NB4 (cell line): ENCODE measurements around the gene SLC6A18.

Experiments used
- DNase-seq: peaks from one replicate; pipeline ENCODE4 v3.0.0; 2010; ENCODE audit warnings: low read depth
- H3K4me3 ChIP-seq: one replicate; pipeline ENCODE4 v1.5.1; 2011; ENCODE audit warnings: mild to moderate bottlenecking, low read depth, low read length, moderate library complexity
- CTCF ChIP-seq: IDR thresholded peaks from one replicate; pipeline ENCODE4 v1.5.1; 2012; ENCODE audit warnings: low read depth, low read length
- MAX ChIP-seq: IDR thresholded peaks from 2 replicates; pipeline ENCODE4 v1.6.1; 2011; ENCODE audit warnings: low read depth, low read length
- MYC ChIP-seq: IDR thresholded peaks from 2 replicates; pipeline ENCODE4 v1.6.1; 2011; ENCODE audit warnings: low read depth, low read length
- POLR2A ChIP-seq: IDR thresholded peaks from 2 replicates; pipeline ENCODE4 v1.6.1; 2011; ENCODE audit warnings: mild to moderate bottlenecking; ENCODE audit not compliant: insufficient read length; ENCODE audit errors: extremely low read depth

Gene SLC6A18

GRCh38 chr5:1253456-1254105 is 28.4 kb downstream of the SLC6A18 start:
- no peak for DNase-seq
- no peak overlapping the region for H3K4me3 ChIP-seq
- TF ChIP-seq MYC, result no peak
- TF ChIP-seq CTCF, result no peak
- no peak for TF ChIP-seq POLR2A
- no peak for TF ChIP-seq MAX

GRCh38 chr5:1254196-1254595 is 29.0 kb downstream of the SLC6A18 start:
- DNase-seq, result no peak
- no peak overlapping the region for H3K4me3 ChIP-seq
- TF ChIP-seq MAX (no peak), CTCF (no peak), MYC (no peak), POLR2A (no peak)

- no peak for DNase-seq
- TF ChIP-seq MYC (no peak), POLR2A (no peak), CTCF (no peak), MAX (no peak)
- H3K4me3 ChIP-seq, result no peak overlapping the region
These were observed 29.9 kb downstream of the SLC6A18 start for GRCh38 chr5:1255081-1255561.

GRCh38 chr5:1256776-1257175 is 31.6 kb downstream of the SLC6A18 start:
- DNase-seq, result no peak
- H3K4me3 ChIP-seq, result no peak overlapping the region
- TF ChIP-seq CTCF (no peak), MYC (no peak), MAX (no peak), POLR2A (no peak)

GRCh38 chr5:1257363-1257762 is 32.2 kb downstream of the SLC6A18 start:
- TF ChIP-seq MYC (no peak), POLR2A (no peak), MAX (no peak), CTCF (no peak)
- H3K4me3 ChIP-seq, result no peak overlapping the region
- DNase-seq, result no peak
